Body of pancreas (tissue), 4 donors: ENCODE results near the gene SCN1B.

ENCODE experiments used
- POLR2A ChIP-seq, 3 donors: fragments of 450-650 bp; IDR thresholded peaks; one replicate each; pipeline ENCODE4 v1.6.1; 2016; ENCODE audit warnings: antibody characterized with exemption in 3 of 3, mild to moderate bottlenecking in 2 of 3
- TF ChIP-seq, protein P1 (sequence below), 7 experiments: fragments of 450-650 bp in 4 of 7; fragments of 200-600 bp in 3 of 7; sonication (generic) in 3 of 7; IDR thresholded peaks; one replicate each; pipeline ENCODE4 v1.5.1; 2016 to 2019; ENCODE audit warnings: antibody characterized with exemption in 7 of 7

DNA sequence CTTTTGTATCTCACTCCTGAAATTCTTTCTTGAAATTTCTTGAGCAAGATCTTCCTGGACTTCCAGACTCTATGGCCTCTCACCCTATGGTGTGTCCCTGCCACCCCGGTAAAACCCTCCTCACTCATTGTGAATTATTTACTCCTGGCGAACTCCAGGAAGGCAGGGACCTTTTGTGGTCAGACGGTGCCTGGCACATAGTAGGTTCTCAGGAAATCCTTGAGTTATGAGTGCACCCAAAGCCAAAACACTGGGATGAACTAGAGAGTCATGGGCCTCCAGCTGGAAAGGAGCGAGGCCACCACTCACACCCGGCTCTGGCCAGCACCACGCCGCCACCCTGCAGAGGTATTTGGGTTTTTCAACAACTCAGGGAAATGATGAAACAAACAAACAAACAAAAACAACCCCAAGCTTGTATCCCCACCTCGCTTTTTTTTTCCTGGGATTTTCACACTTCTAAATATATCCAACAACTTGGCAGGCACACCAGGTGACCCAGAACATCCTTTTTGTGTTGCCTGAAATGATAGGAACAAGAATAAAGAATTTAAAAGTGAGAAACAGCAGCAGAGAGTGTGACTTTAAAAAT, 22.4 kb downstream of the SCN1B start:
- TF ChIP-seq POLR2A (IDR thresholded peaks at IDR 0.05) = no peak
- TF ChIP-seq, protein P1, sequence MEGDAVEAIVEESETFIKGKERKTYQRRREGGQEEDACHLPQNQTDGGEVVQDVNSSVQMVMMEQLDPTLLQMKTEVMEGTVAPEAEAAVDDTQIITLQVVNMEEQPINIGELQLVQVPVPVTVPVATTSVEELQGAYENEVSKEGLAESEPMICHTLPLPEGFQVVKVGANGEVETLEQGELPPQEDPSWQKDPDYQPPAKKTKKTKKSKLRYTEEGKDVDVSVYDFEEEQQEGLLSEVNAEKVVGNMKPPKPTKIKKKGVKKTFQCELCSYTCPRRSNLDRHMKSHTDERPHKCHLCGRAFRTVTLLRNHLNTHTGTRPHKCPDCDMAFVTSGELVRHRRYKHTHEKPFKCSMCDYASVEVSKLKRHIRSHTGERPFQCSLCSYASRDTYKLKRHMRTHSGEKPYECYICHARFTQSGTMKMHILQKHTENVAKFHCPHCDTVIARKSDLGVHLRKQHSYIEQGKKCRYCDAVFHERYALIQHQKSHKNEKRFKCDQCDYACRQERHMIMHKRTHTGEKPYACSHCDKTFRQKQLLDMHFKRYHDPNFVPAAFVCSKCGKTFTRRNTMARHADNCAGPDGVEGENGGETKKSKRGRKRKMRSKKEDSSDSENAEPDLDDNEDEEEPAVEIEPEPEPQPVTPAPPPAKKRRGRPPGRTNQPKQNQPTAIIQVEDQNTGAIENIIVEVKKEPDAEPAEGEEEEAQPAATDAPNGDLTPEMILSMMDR (IDR thresholded peaks at IDR 0.05) = no peak
